H54 (cell line): Measurements from ENCODE around the gene UXT.

Experiments used
- DNase-seq: peaks from one replicate; pipeline ENCODE4 v3.0.0; 2011; ENCODE audit warnings: low spot score, mixed read lengths; ENCODE audit not compliant: insufficient read length
- FAIRE-seq: peaks from 3 replicates; lab custom pipeline; 2011; peaks lifted over from hg19 to GRCh38; lab: Jason Lieb, UNC
- POLR2A ChIP-seq: IDR thresholded peaks from 2 replicates; pipeline ENCODE4 v1.6.1; 2011; ENCODE audit warnings: low read depth, mild to moderate bottlenecking, low read length

UXT gene

DNA sequence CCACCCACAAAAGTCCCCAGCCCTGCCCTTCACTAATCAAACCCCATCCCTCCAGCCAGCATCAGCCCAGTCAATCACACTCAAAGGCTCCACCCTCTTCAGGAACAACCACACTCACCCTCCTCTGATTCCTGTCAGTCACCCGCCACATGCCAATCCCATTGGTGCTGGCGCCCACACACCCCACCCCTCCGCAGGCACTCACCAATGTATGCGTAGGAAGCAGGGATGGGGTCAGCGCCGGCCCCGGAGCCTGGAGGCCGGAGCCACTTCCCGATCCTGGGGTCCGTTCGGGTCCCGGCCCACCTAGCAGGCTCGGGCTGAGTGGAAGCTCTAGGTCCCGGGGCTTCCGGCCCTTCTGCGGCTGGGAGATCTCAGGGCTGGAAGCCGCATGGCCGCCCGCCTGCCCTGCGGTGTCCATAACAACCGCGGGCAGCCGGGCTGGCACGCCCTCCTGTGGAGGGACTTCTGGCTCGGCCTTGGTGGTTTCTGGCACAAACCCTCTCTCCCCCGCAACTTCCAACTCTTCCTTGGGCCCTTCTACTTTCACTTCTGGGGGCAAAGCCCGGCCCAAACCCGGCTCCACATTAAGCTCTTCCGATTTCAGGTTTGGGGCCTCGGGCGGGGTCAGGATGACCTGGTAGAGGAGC is 21.3 kb downstream of the UXT start:
- DNase-seq: no peak
- TF ChIP-seq POLR2A: no peak
- no peak for FAIRE-seq

GRCh38 chrX:47634871-47635575 is 24.0 kb downstream of the UXT start:
- no peak for FAIRE-seq
- no peak for TF ChIP-seq POLR2A
- no peak for DNase-seq

DNA sequence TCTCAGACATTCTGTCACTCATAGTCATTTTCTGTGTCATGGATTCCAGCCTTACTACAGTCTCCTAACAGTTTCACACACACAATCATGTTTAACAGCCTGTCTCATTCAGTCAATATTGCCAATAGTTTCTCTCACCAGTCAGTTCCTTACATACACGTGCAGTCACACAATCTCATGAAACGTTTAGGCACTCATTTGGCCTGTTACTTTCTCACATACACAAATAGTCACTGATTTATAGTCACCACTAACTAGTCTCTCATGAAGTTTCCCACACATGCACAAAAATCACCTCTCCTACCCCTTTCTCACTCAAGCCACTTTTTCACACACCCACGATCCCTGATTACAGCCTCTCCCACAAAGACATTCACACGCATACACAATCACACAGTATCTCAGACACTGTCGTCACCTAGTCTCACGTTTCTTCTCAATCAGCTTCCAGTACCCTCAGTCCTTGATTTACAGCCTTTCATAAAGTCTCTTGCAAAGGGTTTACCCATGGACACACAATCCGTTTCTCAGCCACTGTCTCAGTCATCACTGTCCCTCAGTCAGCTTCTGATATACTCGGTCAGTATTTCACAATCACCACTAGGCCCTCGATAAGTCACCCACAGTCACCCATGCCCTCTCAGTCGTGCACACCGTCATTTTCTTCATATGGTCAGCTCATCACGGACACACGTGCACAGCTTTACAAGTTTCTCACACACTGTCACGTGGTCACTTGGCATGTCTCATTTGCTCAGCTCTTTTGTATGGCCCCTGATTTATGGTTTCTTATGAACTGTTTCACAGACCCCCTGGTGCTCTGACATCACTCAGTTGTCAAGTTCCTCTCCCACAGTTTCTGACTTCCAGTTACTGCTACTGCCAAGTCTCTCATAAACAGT is 25.0 kb downstream of the UXT start:
- no peak for FAIRE-seq
- TF ChIP-seq POLR2A: no peak
- DNase-seq: no peak

DNA sequence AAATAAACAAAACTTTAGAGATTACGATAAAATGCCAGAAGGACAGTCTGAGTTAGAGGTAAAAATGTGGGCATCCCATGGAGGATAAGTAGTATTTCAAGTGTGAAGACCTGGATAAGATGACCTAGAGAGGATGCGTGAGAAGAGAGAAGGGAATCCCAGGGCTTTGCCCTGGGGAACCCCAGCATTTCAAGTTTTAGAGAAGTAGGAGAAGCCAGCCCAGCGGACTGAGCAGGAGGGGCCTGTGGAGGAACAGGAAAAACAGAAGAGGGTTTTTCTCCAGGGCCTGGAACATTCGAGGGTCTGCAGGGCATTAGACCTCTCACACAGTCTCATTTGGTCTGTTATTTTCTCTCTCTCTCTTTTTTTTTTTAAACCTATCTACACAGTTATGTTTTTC is 26.3 kb downstream of the UXT start:
- FAIRE-seq (no peak), DNase-seq (no peak)
- no peak for TF ChIP-seq POLR2A

- TF ChIP-seq POLR2A: no peak
- no peak for FAIRE-seq
- no peak for DNase-seq
Observed at GRCh38 chrX:47631676-47632075, 27.3 kb downstream of the UXT start.

- DNase-seq: no peak
- FAIRE-seq: no peak
- no peak for TF ChIP-seq POLR2A
Observed at GRCh38 chrX:47629419-47630200, 29.4 kb downstream of the UXT start, which contains the start of gene CFP. TSS of gene CFP (minus strand) at chrX:47629930. CDS start at chrX:47629844, 86 bp downstream.

GRCh38 chrX:47628982-47629381 is 30.0 kb downstream of the UXT start:
- FAIRE-seq (no peak), DNase-seq (no peak)
- TF ChIP-seq POLR2A: no peak

DNA sequence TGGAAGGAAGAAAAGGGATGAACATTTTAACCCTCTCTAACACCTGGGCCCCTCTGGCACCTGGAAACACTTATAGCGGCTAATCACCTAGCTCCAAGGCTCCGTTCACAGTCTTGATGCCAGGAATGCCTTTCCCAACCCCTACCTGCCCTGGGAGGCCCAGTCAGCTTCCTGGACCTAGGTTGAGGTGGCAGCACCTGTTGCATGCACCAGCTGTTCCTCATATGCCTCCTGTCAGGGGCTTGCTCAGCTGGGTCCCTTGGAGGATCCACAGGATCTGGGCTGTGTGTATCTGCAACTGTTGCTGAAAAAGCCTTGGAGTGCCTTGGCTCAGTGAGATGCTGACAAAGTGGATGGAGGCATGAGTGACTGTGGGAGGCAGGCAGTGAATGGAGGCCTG is 33.6 kb downstream of the UXT start:
- TF ChIP-seq POLR2A: no peak
- no peak for FAIRE-seq
- no peak for DNase-seq

- no peak for FAIRE-seq
- DNase-seq: no peak
- TF ChIP-seq POLR2A: no peak
Observed at GRCh38 chrX:47623540-47624027, 35.4 kb downstream of the UXT start.

GRCh38 chrX:47621851-47622250 is 37.1 kb downstream of the UXT start:
- no peak for TF ChIP-seq POLR2A

GRCh38 chrX:47620303-47620685 is 38.7 kb downstream of the UXT start:
- no peak for TF ChIP-seq POLR2A
- FAIRE-seq (no peak), DNase-seq (no peak)

More at GRCh38 chrX:47621851-47622250, 37.1 kb downstream of the UXT start:
- FAIRE-seq (no peak), DNase-seq (no peak)

- DNase-seq (no peak), FAIRE-seq (no peak)
Observed at GRCh38 chrX:47619486-47620302, 39.3 kb downstream of the UXT start, which contains the start of gene SYN1. TSS of gene SYN1 (minus strand) at chrX:47619857. CDS start at chrX:47619728, 129 bp downstream.

More at GRCh38 chrX:47619486-47620302, 39.3 kb downstream of the UXT start, which contains the start of gene SYN1:
- no peak for TF ChIP-seq POLR2A
